Anterior cingulate cortex (tissue), 58 donors: Measurements from ENCODE around the gene HOXB2.

Experiments
- DNase-seq, 58 donors: peaks; one replicate each; lab custom pipeline; 2025; lab: John Stamatoyannopoulos, UW

The HOXB2 gene

DNA sequence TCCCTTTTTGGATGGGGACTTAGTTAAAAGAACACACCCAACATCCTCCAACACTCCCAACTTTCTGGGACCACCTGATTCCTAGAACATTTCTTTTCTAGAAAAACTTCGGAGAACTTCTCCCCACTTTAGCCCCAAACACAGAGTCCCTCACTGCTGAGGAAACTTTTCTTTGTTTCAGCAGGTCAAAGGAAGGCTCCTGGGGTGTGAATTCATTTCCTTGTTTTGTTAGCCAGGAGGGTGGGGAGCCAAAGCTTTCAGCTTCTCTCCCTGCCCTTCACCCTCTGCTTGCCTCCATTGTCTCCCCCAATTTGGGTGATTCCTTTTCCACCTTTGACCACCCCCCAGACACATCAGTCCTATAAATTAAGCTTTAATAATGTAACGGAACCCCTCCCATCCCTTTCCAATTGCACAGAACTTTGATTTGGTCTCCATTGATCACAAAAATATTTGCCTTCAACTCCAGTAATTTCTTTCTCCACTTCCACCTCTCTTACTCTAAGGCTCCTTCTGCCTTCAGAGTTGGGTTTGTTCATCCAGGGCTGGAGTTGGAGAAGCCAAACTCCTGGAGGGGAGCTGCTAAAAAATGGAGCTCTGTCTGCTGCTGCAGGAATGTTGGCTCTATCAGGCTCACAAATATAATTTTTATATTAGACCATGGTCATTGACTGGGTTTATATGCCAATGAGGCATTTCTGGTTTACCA is 22.9 kb upstream of the HOXB2 start:
- no peak for DNase-seq

GRCh38 chr17:48567209-48567608 is 22.3 kb upstream of the HOXB2 start:
- DNase-seq: no peak

DNA sequence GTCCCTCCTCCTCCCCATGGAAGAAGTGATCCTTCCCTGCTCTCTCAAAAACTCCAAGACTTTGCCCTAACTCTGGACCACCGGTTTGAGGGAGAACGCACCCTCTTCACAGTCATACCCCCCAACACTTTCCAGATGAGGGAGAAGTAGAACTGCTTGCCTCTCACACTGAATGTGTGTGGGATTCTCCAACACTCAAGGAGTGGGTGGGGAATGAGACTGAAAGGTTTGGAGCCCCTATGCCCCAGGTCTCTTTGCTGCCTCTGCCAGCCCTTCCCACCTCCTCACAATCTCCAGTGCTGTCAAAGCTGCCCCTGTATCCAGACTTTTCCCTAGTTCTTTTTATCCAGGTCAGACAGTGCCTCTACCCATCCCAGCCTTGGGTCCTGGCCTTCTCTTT is 21.8 kb upstream of the HOXB2 start:
- DNase-seq: no peak

GRCh38 chr17:48565925-48566710 is 21.2 kb upstream of the HOXB2 start:
- DNase-seq: no peak

- DNase-seq: no peak
These were observed 20.2 kb upstream of the HOXB2 start for GRCh38 chr17:48565022-48565554.

DNA sequence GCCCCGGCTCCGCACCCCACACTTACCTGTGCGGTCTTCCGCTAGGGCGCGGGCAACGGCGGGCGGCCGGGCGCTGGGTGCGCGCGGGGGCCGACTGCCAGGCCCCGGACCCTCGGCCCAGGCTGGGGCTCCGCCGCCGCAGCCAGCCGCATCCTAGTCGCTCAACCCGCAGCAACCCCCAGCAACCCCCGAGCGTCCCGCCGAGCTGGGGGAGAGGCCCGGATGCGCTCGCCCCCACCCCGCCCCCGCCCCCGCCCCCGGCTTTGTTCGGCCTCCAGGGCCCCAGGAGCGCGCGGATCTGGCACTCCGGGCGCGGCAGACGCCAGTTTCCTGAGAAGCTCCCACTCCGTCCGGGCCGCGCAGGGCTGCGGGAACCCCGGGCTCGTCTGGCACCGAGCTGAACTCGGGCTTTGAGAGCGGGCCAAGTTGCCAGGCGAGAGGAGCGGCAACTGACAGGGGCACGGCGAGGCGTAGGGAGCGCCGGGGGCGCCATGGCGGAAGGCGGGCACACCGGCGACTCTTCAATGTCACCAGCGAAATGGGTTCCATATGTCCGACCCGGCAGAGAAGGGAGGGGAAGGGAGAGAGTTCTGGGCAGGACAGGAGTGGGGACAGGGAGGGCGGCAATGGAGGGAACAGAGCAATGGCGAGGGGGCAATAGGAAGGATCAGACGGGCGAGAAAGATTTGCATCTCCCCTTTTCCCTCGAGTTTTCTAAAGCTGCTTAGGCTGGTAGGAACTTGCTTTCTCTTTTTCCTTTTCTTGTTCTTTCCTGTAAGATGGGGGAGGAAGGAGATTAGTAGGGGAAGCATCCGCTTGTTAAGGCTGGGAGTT is 19.5 kb upstream of the HOXB2 start:
- no peak for DNase-seq

GRCh38 chr17:48563867-48564187 is 18.9 kb upstream of the HOXB2 start:
- no peak for DNase-seq

- DNase-seq: no peak
These were observed 18.5 kb upstream of the HOXB2 start for GRCh38 chr17:48563385-48563838.

DNA sequence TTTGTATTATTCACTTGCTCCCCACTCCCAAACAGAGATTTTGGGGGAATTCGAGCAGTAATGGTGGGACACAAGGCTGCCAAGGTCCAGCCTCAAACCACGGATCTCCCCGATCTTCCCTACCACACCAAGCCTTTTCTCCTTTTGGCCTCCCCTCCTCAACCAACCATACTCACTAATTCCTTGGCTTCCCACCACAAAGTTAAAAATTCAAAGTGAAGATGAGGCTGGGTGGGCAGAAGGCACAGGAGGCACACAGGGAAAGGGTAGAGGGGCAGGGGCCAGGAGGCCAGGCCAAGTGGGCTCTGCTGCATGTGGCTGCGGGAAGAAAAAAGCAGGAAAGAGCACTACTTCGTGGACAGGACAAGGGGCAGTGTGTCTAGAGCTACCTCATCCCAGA is 18.0 kb upstream of the HOXB2 start:
- DNase-seq: no peak

DNA sequence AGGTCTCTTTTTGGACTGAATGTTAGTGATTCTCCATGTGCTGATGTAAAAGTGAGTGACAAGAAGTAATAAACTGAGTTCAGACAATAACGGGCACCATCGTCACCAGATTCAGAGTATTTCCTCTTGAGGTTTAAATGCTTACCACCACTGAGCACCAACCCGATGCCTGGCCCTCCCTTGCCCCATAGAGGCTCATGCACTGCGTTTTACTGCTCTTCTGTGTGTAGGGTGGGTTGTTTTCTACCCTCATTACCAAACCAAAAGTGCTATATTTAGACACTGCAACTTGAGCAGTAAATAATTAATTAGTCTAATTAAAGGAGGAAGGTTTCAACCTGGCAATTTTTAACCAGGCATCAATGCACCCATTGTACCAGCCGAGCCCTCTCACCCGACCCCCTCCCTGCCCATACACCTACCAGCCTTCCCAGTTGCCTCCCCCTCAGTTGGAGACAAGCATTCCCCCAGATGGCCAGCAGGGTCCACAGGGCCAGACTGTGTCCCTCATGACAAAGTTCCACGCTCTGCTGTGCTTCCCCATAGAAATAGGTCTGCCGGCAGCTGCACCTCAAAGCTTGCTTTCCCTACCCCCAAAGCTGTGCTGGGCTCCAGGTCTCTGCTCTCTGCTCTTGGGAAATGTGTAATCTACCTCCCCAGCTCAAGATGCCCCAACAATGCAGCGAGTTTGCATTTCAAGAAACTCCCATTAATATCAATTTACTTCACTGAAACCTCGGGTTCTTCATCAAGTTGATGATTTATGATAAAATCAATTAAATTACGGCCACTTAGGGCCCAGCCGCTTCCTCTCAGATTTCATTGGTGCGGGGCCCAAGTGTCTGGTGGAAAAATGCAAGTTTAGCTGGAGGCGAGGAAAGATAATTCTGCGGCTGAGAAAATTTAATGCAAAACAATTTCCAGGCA is 17.2 kb upstream of the HOXB2 start:
- no peak for DNase-seq

GRCh38 chr17:48559840-48560817 is 15.2 kb upstream of the HOXB2 start:
- DNase-seq: no peak

DNA sequence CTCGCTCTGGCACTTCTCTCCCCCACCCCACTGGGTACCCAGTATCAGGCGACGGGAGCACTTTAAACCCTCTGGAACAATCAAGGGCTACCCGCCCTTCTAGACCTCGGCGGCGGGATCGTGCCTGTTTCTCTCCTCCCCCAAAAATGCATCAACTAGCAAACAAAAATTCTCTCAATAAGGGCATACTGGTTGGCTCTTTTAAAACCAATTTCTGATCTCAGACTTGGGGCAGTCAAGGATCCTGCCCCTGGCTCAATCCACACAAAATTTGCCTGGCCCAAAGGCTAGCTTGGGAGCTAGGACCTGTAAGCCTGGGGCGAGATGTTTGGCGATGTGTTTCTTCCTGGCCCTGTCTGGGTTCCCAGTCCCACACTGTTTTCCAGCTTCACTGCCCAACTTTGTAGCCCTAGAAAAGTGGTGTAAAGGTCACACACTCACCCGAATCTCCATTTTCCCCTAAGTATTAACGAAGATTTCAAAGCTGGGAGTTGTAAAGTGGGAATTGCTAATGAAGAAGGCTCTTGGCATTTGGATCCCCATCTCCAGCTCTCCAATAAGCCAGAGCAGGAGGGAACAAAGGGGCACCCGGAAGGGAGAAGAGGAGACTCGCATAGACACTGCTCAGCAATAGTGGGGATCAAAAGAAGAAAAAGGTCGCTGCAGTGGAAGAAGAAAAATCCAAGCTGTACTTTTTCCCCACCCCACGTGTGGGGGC is 14.4 kb upstream of the HOXB2 start:
- DNase-seq: no peak

- no peak for DNase-seq
These were observed 13.9 kb upstream of the HOXB2 start for GRCh38 chr17:48558831-48559121.

DNA sequence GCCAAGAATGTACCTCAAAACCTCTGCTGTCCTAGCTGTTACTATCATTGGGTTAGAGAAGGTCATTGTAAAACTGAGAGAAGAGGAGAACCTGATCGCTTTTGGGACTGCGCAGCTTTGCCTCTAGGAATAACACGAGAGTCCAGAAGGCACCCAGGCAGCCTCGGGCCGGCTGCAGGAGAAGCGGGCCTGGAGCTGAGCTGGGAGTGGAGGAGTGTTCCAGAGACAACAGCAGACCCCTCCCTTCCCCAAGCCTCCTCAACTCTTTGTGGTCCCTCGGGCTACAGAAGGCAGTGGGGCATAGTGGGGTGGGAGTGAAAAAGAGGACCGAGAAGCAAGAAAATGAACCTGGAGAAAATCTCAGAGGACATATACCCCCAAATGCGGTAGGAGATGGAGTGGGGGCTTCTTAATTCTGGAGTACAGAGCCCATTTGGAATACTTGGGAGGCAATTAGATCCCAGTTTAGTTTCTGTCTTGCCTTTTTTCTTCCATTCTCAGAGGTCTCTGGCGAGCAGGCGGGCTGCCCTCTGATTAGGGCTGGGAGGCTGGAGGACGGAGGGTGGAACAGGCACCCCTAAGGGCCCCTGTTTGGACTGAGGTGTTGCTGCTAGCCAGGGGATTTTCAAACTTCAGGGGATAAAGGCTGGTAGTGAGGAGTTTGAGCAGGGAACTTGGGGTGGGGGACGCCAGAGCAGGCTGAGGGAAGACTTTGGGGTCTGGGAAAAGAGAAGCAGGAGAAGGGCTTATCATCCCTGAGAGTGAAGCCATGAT is 13.3 kb upstream of the HOXB2 start:
- no peak for DNase-seq

DNA sequence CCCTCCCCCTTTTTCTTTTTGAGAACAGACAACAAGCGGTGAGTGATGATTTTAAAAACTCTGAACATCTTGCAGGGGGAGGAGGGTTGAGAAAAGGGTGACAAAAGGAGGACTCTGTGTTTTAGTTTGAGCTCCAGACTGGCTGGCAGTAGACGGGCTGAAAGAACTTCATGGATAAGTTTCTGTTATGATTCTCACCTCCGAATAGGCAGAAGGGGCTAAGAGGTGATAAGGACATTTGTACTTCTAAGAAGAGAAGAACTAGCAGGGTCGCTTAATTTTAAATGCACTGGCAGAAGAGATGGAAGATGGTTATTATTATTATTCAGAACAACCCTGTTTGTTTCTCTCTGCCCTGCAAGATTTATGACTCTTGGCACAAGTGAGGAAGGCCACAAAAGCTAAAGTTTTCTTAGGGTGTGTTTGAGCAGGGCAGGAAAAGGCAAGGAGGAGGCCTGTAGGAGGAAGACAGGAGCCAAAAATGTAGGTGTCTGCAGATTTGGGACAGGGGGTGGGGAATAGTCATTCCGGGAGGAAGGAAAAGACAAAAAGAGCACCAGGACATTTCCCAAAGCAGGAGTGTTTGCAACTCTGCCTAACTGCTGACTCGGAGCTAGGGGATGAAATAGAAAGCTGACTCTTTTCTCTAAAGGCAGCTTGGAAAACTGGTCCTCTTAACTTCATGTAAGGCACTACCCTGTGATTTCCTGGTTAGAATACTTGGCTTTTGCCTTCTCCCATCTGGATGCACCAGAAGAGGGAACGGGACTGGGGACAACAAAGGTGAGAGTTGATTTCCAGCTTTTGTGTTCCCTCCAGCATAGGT is 11.9 kb upstream of the HOXB2 start:
- no peak for DNase-seq

DNA sequence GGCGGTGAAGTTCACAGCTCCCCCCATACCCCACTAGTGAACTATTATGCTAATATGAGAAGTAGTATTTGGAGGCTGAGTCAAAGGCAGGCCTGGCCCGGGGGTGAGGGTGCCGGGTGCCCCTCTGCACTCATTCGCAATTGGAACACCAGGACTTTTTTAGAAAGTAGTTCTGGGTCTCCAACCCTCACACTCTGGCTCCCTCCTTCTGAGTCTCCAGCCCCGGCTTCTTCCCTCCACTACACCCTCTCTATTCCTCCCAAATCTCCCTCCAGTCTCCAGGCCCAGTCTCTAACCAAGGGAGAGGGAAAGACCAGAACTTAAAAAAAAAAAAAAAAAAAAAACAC is 11.3 kb upstream of the HOXB2 start:
- DNase-seq: no peak
